HEK293 (cell line): ENCODE data around the gene PCDH9.

Source experiments
- CTCF ChIA-PET: fragments of 350-600 bp; formaldehyde crosslinking; extraction: SDS; loops from one replicate; lab custom pipeline; 2021; ENCODE audit warnings: antibody characterized with exemption; lab: Yijun Ruan, JAX
- POLR2A ChIA-PET: fragments of 300-600 bp; formaldehyde crosslinking; extraction: SDS; loops from one replicate; lab custom pipeline; 2020; ENCODE audit warnings: antibody characterized with exemption, inconsistent platforms; lab: Yijun Ruan, JAX
- H3K27ac ChIP-seq: fragments of 200-500 bp; sonication (Bioruptor generic); 2 replicates; pipeline ENCODE4 v1.5.1; 2014; ENCODE audit warnings: low read depth, low read length, control low read depth, inconsistent platforms; ENCODE audit errors: extremely low read depth
- H3K36me3 ChIP-seq, 2 experiments: fragments of 200-500 bp in 1 of 2; sonication (Bioruptor generic) in 1 of 2; 1 replicate in 1 of 2; 2 replicates in 1 of 2; pipeline ENCODE4 v1.5.1; 2014 to 2017; ENCODE audit warnings: inconsistent platforms in 2 of 2, low read length in 2 of 2; ENCODE audit not compliant: control insufficient read depth in 2 of 2, insufficient read depth in 1 of 2
- H3K4me1 ChIP-seq: fragments of 200-500 bp; sonication (Bioruptor generic); 2 replicates; pipeline ENCODE4 v1.5.1; 2014; ENCODE audit warnings: mild to moderate bottlenecking, low read length, inconsistent platforms; ENCODE audit not compliant: control insufficient read depth, insufficient read depth
- H3K4me3 ChIP-seq: 2 replicates; pipeline ENCODE4 v1.5.1; 2011; ENCODE audit warnings: low read depth, mild to moderate bottlenecking, control low read depth, low read length, moderate library complexity
- H3K9me3 ChIP-seq: fragments of 200-500 bp; sonication (Bioruptor generic); 2 replicates; pipeline ENCODE4 v1.5.1; 2014; ENCODE audit warnings: low read depth, low read length, inconsistent platforms; ENCODE audit not compliant: control insufficient read depth, insufficient read depth
- FEZF1 ChIP-seq: fragments of 450-650 bp; formaldehyde crosslinking; IDR thresholded peaks from 2 replicates; pipeline ENCODE4 v1.5.1; 2016; ENCODE audit warnings: missing biosample characterization, missing genetic modification characterization
- HOXA7 ChIP-seq: sonication (generic); formaldehyde crosslinking; IDR thresholded peaks from 2 replicates; pipeline ENCODE4 v1.8.1; 2022; ENCODE audit warnings: missing genetic modification reagents, borderline replicate concordance
- KLF9 ChIP-seq: fragments of 450-650 bp; formaldehyde crosslinking; IDR thresholded peaks from 2 replicates; pipeline ENCODE4 v1.5.1; 2016; ENCODE audit warnings: missing biosample characterization, missing genetic modification characterization, low read depth
- PRDM10 ChIP-seq: fragments of 450-650 bp; formaldehyde crosslinking; IDR thresholded peaks from 2 replicates; pipeline ENCODE4 v1.5.1; 2016; ENCODE audit warnings: missing biosample characterization, missing genetic modification characterization
- REPIN1 ChIP-seq: fragments of 450-650 bp; formaldehyde crosslinking; IDR thresholded peaks from 2 replicates; pipeline ENCODE4 v1.5.1; 2017; ENCODE audit warnings: missing biosample characterization, missing genetic modification characterization, low read depth
- TRIM28 ChIP-seq: IDR thresholded peaks from 2 replicates; pipeline ENCODE4 v1.6.1; 2011; ENCODE audit warnings: low read length, control low read depth, borderline replicate concordance
- ZBTB17 ChIP-seq: fragments of 450-650 bp; formaldehyde crosslinking; IDR thresholded peaks from 2 replicates; pipeline ENCODE4 v1.5.1; 2016; ENCODE audit warnings: missing biosample characterization, missing genetic modification characterization
- ZEB2 ChIP-seq: fragments of 450-650 bp; formaldehyde crosslinking; IDR thresholded peaks from 2 replicates; pipeline ENCODE4 v1.5.1; 2016; ENCODE audit warnings: missing biosample characterization, missing genetic modification characterization
- ZNF132 ChIP-seq: fragments of 450-650 bp; formaldehyde crosslinking; IDR thresholded peaks from 2 replicates; pipeline ENCODE4 v1.5.1; 2017; ENCODE audit warnings: missing biosample characterization, missing genetic modification characterization, borderline replicate concordance
- ZNF174 ChIP-seq: fragments of 450-650 bp; formaldehyde crosslinking; IDR thresholded peaks from 2 replicates; pipeline ENCODE4 v1.5.0; 2017; ENCODE audit warnings: missing biosample characterization, mild to moderate bottlenecking, missing genetic modification characterization
- ZNF18 ChIP-seq: fragments of 450-650 bp; formaldehyde crosslinking; IDR thresholded peaks from 2 replicates; pipeline ENCODE4 v1.5.1; 2016; ENCODE audit warnings: missing biosample characterization, missing genetic modification characterization
- ZNF280C ChIP-seq: fragments of 450-650 bp; formaldehyde crosslinking; IDR thresholded peaks from 2 replicates; pipeline ENCODE4 v1.5.1; 2016; ENCODE audit warnings: missing biosample characterization, missing genetic modification characterization
- ZNF394 ChIP-seq: fragments of 450-650 bp; formaldehyde crosslinking; IDR thresholded peaks from 2 replicates; pipeline ENCODE4 v1.5.1; 2016; ENCODE audit warnings: missing biosample characterization, missing genetic modification characterization, mild to moderate bottlenecking, moderate library complexity, borderline replicate concordance
- ZNF426 ChIP-seq: fragments of 450-650 bp; formaldehyde crosslinking; IDR thresholded peaks from 2 replicates; pipeline ENCODE4 v1.5.1; 2017; ENCODE audit warnings: missing biosample characterization, missing genetic modification characterization, mild to moderate bottlenecking, inconsistent platforms, moderate library complexity
- ZNF558 ChIP-seq: fragments of 450-650 bp; formaldehyde crosslinking; IDR thresholded peaks from 2 replicates; pipeline ENCODE4 v1.5.1; 2016; ENCODE audit warnings: missing biosample characterization, missing genetic modification characterization
- ZNF776 ChIP-seq: fragments of 450-650 bp; formaldehyde crosslinking; IDR thresholded peaks from 2 replicates; pipeline ENCODE4 v1.5.0; 2017; ENCODE audit warnings: missing biosample characterization, missing genetic modification characterization, borderline replicate concordance
- ZNF843 ChIP-seq: fragments of 450-650 bp; formaldehyde crosslinking; IDR thresholded peaks from 2 replicates; pipeline ENCODE4 v1.5.1; 2016; ENCODE audit warnings: missing biosample characterization, missing genetic modification characterization
- TF ChIP-seq, protein P1 (sequence below): fragments of 450-650 bp; formaldehyde crosslinking; IDR thresholded peaks from 2 replicates; pipeline ENCODE4; 2016; ENCODE audit warnings: missing biosample characterization, missing genetic modification characterization
- TF ChIP-seq, protein P2 (sequence below): fragments of 450-650 bp; formaldehyde crosslinking; IDR thresholded peaks from 2 replicates; pipeline ENCODE4 v1.5.1; 2016; ENCODE audit warnings: missing biosample characterization, missing genetic modification characterization, borderline replicate concordance
- TF ChIP-seq, protein P3 (sequence below): fragments of 450-650 bp; formaldehyde crosslinking; IDR thresholded peaks from 2 replicates; pipeline ENCODE4 v1.5.1; 2016; ENCODE audit warnings: missing biosample characterization, missing genetic modification characterization, low read depth

Gene PCDH9

DNA sequence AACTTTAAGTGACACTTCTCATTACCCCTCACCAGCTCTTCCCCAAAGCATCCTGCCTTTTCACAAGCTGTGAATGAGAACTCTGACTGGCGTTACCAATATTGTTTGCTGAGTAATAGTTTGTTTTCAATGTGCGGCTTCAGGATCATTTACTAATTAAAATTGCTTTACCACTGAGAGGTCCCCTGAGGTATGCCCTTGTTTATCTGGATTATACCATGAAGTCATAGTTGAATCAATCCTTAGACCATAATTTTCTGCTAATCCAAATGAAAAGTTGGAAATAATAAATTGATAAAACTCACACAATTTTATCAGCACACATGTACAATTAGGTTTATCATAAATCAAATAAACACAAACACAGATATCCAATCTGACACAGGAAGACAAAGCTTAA, 568.8 kb downstream of the PCDH9 start (continued):
- no peak for TF ChIP-seq REPIN1 (tag by site-specific recombination)
- TF ChIP-seq ZBTB17 (tag by site-specific recombination) = no peak
- no peak for TF ChIP-seq ZNF558 (tag by site-specific recombination)
- peak; percentile 45; the same call in 1 of the 2 replicates for TF ChIP-seq ZNF843 (tag by site-specific recombination)
- TF ChIP-seq ZNF280C (tag by site-specific recombination) = no peak
- TF ChIP-seq ZNF132 (tag by site-specific recombination) = no peak
- TF ChIP-seq, protein P1, sequence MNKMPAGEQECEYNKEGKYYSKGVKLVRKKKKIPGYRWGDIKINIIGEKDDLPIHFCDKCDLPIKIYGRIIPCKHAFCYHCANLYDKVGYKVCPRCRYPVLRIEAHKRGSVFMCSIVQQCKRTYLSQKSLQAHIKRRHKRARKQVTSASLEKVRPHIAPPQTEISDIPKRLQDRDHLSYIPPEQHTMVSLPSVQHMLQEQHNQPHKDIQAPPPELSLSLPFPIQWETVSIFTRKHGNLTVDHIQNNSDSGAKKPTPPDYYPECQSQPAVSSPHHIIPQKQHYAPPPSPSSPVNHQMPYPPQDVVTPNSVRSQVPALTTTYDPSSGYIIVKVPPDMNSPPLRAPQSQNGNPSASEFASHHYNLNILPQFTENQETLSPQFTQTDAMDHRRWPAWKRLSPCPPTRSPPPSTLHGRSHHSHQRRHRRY (tag by site-specific recombination) = no peak
- peak; percentile 62 for TF ChIP-seq PRDM10 (tag by site-specific recombination)
- no peak for TF ChIP-seq ZNF18 (tag by site-specific recombination)
- TF ChIP-seq ZEB2 (tag by site-specific recombination) = 0 out of 2 replicates have a peak, but pooled peaks have one; percentile 24
- 0 out of 2 replicates have a peak, but pooled peaks have one; percentile 72 for TF ChIP-seq TRIM28
- peak; percentile 24; the same call in 1 of the 2 replicates for TF ChIP-seq FEZF1
- no peak for TF ChIP-seq ZNF426 (tag by site-specific recombination)
- 0 out of 2 replicates have a peak, but pooled peaks have one; percentile 27 for TF ChIP-seq ZNF394 (tag by site-specific recombination)
- no peak for TF ChIP-seq HOXA7 (CRISPR knock-in tag)

DNA sequence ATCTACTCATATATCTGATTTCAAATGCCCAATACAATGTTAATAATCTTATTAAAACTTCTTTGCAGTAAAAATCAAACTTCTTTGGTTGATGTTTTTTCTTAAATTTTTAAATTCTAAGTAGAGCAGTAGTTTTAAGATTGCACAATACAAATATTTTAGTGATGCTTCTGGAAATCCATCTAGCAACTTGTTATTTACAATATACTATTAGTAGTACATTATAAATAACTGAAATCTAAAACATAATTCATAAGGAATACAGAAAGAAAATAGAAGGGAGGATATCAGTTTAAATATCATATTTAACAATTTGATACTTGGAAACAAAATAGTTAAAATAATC, 569.7 kb downstream of the PCDH9 start:
- no peak overlapping the region for H3K4me3 ChIP-seq
- H3K9me3 ChIP-seq = no peaks in the 10 kb centered on the region
- no peak overlapping the region for H3K27ac ChIP-seq
- H3K4me1 ChIP-seq = no peaks in the 10 kb centered on the region
- H3K36me3 ChIP-seq = no peaks in the 10 kb centered on the region
- CTCF ChIA-PET = no interaction called here
- POLR2A ChIA-PET = no interaction called here
- TF ChIP-seq KLF9 (tag by site-specific recombination) (no peak), ZNF174 (no peak), ZNF776 (tag by site-specific recombination) (no peak)
- TF ChIP-seq, protein P2, sequence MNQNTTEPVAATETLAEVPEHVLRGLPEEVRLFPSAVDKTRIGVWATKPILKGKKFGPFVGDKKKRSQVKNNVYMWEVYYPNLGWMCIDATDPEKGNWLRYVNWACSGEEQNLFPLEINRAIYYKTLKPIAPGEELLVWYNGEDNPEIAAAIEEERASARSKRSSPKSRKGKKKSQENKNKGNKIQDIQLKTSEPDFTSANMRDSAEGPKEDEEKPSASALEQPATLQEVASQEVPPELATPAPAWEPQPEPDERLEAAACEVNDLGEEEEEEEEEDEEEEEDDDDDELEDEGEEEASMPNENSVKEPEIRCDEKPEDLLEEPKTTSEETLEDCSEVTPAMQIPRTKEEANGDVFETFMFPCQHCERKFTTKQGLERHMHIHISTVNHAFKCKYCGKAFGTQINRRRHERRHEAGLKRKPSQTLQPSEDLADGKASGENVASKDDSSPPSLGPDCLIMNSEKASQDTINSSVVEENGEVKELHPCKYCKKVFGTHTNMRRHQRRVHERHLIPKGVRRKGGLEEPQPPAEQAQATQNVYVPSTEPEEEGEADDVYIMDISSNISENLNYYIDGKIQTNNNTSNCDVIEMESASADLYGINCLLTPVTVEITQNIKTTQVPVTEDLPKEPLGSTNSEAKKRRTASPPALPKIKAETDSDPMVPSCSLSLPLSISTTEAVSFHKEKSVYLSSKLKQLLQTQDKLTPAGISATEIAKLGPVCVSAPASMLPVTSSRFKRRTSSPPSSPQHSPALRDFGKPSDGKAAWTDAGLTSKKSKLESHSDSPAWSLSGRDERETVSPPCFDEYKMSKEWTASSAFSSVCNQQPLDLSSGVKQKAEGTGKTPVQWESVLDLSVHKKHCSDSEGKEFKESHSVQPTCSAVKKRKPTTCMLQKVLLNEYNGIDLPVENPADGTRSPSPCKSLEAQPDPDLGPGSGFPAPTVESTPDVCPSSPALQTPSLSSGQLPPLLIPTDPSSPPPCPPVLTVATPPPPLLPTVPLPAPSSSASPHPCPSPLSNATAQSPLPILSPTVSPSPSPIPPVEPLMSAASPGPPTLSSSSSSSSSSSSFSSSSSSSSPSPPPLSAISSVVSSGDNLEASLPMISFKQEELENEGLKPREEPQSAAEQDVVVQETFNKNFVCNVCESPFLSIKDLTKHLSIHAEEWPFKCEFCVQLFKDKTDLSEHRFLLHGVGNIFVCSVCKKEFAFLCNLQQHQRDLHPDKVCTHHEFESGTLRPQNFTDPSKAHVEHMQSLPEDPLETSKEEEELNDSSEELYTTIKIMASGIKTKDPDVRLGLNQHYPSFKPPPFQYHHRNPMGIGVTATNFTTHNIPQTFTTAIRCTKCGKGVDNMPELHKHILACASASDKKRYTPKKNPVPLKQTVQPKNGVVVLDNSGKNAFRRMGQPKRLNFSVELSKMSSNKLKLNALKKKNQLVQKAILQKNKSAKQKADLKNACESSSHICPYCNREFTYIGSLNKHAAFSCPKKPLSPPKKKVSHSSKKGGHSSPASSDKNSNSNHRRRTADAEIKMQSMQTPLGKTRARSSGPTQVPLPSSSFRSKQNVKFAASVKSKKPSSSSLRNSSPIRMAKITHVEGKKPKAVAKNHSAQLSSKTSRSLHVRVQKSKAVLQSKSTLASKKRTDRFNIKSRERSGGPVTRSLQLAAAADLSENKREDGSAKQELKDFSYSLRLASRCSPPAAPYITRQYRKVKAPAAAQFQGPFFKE (tag by site-specific recombination) = no peak
- TF ChIP-seq, protein P3, sequence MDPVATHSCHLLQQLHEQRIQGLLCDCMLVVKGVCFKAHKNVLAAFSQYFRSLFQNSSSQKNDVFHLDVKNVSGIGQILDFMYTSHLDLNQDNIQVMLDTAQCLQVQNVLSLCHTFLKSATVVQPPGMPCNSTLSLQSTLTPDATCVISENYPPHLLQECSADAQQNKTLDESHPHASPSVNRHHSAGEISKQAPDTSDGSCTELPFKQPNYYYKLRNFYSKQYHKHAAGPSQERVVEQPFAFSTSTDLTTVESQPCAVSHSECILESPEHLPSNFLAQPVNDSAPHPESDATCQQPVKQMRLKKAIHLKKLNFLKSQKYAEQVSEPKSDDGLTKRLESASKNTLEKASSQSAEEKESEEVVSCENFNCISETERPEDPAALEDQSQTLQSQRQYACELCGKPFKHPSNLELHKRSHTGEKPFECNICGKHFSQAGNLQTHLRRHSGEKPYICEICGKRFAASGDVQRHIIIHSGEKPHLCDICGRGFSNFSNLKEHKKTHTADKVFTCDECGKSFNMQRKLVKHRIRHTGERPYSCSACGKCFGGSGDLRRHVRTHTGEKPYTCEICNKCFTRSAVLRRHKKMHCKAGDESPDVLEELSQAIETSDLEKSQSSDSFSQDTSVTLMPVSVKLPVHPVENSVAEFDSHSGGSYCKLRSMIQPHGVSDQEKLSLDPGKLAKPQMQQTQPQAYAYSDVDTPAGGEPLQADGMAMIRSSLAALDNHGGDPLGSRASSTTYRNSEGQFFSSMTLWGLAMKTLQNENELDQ = no peak
